Left ventricle myocardium inferior (tissue), 1 donor: ENCODE measurements around the gene TRMT112. TPM values are rescaled to one million over a fixed set of nuclear protein-coding genes. Genes with fewer than 3 reads are reported as not detected.

Experiments
- DNase-seq: peaks from one replicate; pipeline ENCODE4 v3.0.0-alpha.2; 2020
- H3K27ac ChIP-seq: fragments of 200-600 bp; replicated peaks from 2 replicates; pipeline ENCODE4 v1.8.0; 2021
- H3K27me3 ChIP-seq: fragments of 200-600 bp; 2 replicates; pipeline ENCODE4 v1.8.0; 2021; ENCODE audit warnings: low read depth
- H3K36me3 ChIP-seq: fragments of 200-600 bp; 2 replicates; pipeline ENCODE4 v1.8.0; 2021
- H3K4me1 ChIP-seq: fragments of 200-600 bp; 2 replicates; pipeline ENCODE4 v1.8.0; 2021
- H3K4me3 ChIP-seq: fragments of 200-600 bp; 2 replicates; pipeline ENCODE4 v1.8.0; 2021; ENCODE audit warnings: mild to moderate bottlenecking, moderate library complexity
- H3K9me3 ChIP-seq: fragments of 200-600 bp; replicated peaks from 2 replicates; pipeline ENCODE4 v1.8.0; 2021
- CTCF ChIP-seq: fragments of 200-600 bp; IDR thresholded peaks from 2 replicates; pipeline ENCODE4 v1.8.0; 2021; ENCODE audit warnings: antibody characterized with exemption, mild to moderate bottlenecking, borderline replicate concordance
- intact Hi-C: fragments of 100-400 bp; cut with micrococcal nuclease; formaldehyde crosslinking; loops from one replicate; pipeline ENCODE4 v1.11.0; 2022
- total RNA-seq: library from RNA; stranded (reverse); fragmentation: NEBNext Ultra II Directional; extraction: Animal tissue kit (Norgen Biotek cat#: 25700); gene quantifications from one replicate; pipeline ENCODE4 v1.2.1, GENCODE V29; 2021
- donor health status: DM: no; HTN: yes; CAD: no; lungs with severe emphysema.

TRMT112 gene
- total RNA-seq, 1 donor from 2014 or later: 97.5 TPM

- intact Hi-C loops: no loop called here
- no peak for TF ChIP-seq CTCF
- H3K9me3 ChIP-seq: no peaks in the 10 kb centered on the region
- no peaks in the 10 kb centered on the region for H3K36me3 ChIP-seq
- peaks cover 18% of the 10 kb centered on the region for H3K4me1 ChIP-seq
- no peak for DNase-seq
- peaks cover 73% of the 10 kb centered on the region for H3K27me3 ChIP-seq
- H3K4me3 ChIP-seq: peak overlapping the region; percentile 61
- no peak overlapping the region for H3K27ac ChIP-seq
Observed at GRCh38 chr11:64291752-64292459, 25.5 kb downstream of the TRMT112 start.

- intact Hi-C loops: no loop called here
- no peak for TF ChIP-seq CTCF
- Histone ChIP-seq H3K4me1 (peaks cover 21% of the 10 kb centered on the region), H3K27me3 (peaks cover 67% of the 10 kb centered on the region), H3K27ac (no peak within 1 kb of the TSS), H3K9me3 (no peaks in the 10 kb centered on the region), H3K36me3 (no peaks in the 10 kb centered on the region), H3K4me3 (peak within 1 kb of the TSS; percentile 61)
- DNase-seq: no peak
Observed at GRCh38 chr11:64291262-64291751, 26.1 kb downstream of the TRMT112 start, which contains the start of gene KCNK4. TSS of gene KCNK4 (plus strand) at chr11:64291302. CDS start at chr11:64293019, 1,717 bp downstream.

GRCh38 chr11:64290352-64291261, 26.8 kb downstream of the TRMT112 start:
- H3K4me1 ChIP-seq: peaks cover 27% of the 10 kb centered on the region
- H3K27me3 ChIP-seq: peaks cover 60% of the 10 kb centered on the region
- no peaks in the 10 kb centered on the region for H3K9me3 ChIP-seq
- no peak for DNase-seq
- peak overlapping the region; percentile 61 for H3K4me3 ChIP-seq
- no peak overlapping the region for H3K27ac ChIP-seq
- intact Hi-C loops: no loop called here
- no peaks in the 10 kb centered on the region for H3K36me3 ChIP-seq
- no peak for TF ChIP-seq CTCF

- no peak for DNase-seq
- no peak for TF ChIP-seq CTCF
- H3K4me1 ChIP-seq: peaks cover 40% of the 10 kb centered on the region
Observed at GRCh38 chr11:64289002-64289564, 28.3 kb downstream of the TRMT112 start.

GRCh38 chr11:64288353-64288750, 29.0 kb downstream of the TRMT112 start:
- Histone ChIP-seq H3K27ac (no peak overlapping the region), H3K36me3 (no peaks in the 10 kb centered on the region), H3K4me3 (no peak overlapping the region), H3K9me3 (no peaks in the 10 kb centered on the region), H3K4me1 (peaks cover 47% of the 10 kb centered on the region), H3K27me3 (peaks cover 37% of the 10 kb centered on the region)
- TF ChIP-seq CTCF: no peak
- intact Hi-C loops: no loop called here
- DNase-seq: no peak

More at GRCh38 chr11:64289002-64289564, 28.3 kb downstream of the TRMT112 start:
- peaks cover 44% of the 10 kb centered on the region for H3K27me3 ChIP-seq
- no peak overlapping the region for H3K4me3 ChIP-seq
- intact Hi-C loops: no loop called here
- no peak overlapping the region for H3K27ac ChIP-seq
- no peaks in the 10 kb centered on the region for H3K9me3 ChIP-seq
- H3K36me3 ChIP-seq: no peaks in the 10 kb centered on the region
